C1 segment of cervical spinal cord (tissue), 14 donors: ENCODE measurements around the gene ARPP19.
"Not testable (repeated sequence)": the region's sequence is repeated elsewhere in the genome, so short reads cannot be mapped to it uniquely, and the experiment has no call there.

Experiments used
- DNase-seq, 14 donors: peaks; one replicate each; lab custom pipeline; 2025; lab: John Stamatoyannopoulos, UW

ARPP19 gene

DNA sequence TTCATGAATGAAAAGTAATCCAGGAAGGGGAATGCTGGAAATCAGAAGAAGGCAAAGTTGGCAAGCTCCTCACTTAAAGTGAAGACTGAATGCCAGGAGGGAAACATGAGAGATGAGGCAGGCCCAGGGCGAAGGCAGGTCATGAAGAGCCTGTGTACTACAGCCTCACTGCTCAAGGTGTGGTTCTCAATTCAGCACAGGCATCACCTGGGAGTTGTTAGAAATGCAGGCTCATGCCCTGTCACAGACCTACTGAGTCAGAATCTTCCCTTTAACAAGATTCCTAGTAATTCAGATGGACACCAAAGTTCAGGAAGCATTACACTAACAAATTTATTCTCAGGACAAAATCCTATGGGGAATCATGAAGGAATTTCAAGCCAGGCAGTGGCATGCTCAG, 54.3 kb downstream of the ARPP19 start:
- no peak for DNase-seq

DNA sequence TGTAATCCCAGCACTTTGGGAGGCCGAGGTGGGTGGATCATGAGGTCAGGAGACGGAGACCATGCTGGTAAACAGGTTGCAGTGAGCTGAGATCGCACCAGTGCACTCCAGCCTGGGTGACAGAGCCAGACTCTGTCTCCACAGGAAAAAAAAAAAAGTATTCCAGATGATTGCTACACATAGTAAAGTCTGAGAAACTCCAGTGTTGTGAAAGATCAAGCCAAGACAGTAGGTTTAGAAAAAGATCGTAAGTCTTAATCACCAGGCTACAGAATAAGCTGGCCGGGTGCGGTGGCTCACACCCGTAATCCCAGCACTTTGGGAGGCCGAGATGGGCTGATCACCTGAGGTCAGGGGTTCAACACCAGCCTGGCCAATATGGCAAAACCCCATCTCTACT, 56.0 kb downstream of the ARPP19 start:
- DNase-seq = not testable (repeated sequence)

DNA sequence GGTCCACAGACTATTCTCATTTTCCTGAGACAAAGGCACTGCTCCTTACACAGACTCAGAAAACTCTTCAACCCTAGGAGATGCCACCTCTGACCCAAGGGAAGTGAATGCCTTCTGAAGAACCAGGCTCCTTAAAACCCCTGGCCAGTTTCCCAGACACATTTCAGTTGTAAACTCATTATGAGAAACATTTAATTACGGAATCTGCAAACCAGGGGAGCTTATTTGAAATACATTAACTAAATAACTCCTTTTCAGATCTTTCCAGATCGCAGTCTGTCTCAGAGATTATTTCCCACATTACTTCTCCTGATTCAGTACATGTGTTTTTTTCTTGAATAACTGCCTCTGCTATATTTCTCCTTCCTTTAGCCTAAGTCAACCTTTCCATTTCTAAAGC, 57.7 kb downstream of the ARPP19 start:
- DNase-seq = no peak

DNA sequence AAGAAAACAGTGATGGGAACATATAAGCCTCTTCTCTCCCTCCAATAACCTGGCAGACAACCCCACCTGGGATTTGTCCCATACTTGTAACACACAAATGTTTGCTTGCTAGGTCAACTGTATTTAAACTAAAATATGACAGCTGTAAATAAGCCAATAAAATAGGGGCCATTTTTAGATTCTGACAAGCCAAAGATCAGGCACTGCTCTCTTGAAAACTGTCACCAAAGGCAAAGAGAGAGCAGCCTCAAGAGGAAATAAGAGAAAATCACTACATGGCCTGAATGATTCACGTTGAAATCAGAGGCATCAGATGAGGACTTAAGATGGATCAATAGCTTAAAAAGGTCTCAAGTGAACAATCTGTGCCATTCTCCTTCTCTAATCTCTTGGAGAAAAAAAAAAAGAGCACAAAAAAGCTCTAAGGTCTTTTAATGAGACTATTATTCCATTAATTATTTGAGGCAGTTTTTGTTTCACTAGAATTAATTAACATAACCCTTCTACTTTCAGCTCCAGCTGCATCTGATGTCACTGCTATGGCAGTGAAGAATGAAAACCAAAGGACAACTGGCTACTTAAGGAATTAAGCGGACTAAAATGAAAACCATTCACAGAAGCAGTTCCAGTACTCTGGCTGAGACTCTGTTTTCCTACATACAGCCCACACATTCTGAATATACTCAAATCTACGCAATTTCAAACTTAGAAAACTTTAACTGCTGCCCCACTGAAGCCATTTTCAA, 59.2 kb downstream of the ARPP19 start:
- no peak for DNase-seq

DNA sequence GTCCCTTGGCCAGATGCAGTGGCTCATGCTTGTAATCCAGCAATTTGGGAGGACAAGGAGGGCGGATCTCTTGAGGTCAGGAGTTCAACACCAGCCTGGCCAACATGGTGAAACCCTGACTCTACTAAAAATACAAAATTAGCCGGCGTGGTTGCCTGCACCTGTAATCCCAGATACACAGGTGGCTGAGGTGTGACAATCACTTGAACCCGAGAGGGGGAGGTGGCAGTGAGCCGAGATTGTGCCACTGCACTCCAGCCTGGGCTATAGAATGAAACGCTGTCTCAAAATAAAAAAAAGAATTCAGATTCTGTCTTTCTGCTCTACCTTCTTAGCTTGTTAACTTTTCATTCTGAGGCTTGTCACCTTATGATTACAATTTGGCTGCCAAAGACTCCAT, 62.3 kb downstream of the ARPP19 start:
- DNase-seq = no peak

DNA sequence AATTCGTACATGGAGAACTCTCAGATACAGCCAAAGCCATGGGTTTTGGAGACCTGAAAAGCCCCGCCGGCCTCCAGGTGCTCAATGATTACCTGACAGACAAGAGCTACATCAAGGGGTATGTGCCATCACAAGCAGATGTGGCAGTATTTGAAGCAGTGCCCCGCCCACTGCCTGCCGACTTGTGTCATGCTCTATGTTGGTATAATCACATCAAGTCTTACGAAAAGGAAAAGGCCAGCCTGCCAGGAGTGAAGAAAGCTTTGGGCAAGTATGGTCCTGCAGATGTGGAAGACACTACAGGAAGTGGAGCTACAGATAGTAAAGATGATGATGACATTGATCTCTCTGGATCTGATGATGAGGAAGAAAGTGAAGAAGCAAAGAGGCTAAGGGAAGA, 63.7 kb downstream of the ARPP19 start:
- no peak for DNase-seq

DNA sequence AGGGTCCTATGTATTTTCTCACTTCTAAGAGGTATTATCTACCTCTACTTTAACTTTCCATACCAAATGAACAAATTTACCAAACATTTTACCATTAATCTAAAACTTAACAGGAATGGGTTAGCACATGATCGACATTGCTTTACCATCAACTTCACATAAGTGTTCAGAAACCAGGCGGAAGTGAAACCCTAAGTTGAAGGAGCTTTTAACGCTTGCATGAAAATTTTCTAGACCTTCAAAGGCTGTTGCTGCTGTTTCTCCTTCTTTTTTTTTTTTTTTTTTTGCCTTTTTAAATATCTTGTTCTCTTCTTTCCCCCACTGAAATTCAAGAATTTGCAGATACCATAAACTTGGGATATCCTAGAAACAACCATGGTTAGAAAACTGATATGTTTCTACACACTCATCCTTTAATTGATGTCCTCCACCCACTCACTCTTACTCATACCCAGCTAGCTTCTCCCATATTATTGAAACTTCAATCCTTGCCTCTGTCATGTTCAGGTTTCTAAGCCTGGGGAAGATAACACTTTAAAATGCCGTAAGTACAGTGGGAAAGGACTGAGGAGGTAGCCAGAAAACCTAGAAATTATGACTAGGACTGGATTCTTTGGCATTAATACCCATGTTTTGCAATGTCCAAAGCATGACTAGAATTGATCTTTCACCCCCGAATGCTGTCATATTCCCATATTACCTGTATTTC, 64.9 kb downstream of the ARPP19 start:
- no peak for DNase-seq

DNA sequence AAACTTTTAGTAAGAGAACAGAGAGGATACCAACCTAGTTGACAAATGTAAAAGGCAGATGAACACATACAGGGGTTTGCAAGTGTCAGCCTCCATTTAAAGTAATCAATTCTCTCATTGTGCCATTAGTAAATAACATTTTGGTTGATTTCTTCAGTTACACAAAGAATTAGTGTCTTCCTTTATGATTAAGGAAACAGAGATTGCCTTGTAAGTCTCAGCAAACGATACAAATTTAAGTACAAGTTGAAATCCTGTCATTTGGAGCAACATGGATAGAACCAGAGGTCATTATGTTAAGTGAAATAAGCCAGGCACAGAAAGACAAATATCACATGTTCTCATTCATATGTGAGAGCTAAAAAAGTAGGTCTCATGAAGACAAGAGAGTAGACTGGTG, 66.2 kb downstream of the ARPP19 start:
- DNase-seq = no peak

DNA sequence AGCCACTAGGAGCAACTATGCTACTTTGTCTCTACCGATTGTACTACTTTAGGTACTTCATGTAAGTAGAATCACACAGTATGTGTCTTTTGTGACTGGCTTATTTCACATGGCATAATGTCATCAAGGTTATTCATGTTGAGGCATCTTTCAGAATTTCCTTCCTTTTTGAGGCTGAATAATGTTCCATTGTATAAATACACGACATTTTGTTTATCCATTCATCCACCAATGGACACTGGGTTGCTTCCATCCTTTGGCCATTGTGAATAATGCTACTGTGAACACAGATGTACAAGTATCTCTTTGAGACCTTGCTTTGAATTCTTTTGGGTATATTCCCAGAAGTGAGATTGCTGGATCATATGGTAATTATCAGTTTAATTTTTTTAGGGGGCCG, 69.3 kb downstream of the ARPP19 start:
- DNase-seq = no peak

DNA sequence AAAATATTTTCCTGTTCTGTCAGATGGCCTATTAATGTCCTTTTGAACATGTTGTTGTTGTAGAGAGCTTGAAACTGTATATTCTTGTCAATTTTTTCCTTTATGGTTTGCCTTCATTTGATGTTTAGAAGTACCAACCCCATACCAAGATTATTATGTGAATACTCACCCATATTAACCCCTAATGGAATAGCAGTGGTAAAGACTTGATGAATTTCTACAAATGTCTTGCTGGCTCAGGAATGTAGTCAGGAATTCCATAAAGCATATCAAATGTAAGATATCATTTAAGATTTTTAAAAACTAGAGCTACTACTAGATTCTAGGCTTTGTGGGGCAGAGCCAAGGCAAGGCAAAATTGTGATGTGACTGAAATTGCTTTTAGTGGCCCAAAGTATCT, 70.1 kb downstream of the ARPP19 start:
- no peak for DNase-seq
